Upper lobe of right lung (tissue), 1 donor: ENCODE data around the gene INMT. TPM values are rescaled to one million over a fixed set of nuclear protein-coding genes. Genes with fewer than 3 reads are reported as not detected.

ENCODE experiments used
- ATAC-seq: fragments of 200-7000 bp; cut with Tn5 transposase; one replicate; pipeline ENCODE4 v1.9.1; 2020; ENCODE audit warnings: mild to moderate bottlenecking, moderate library complexity
- DNase-seq: peaks from one replicate; pipeline ENCODE4 v3.0.0-alpha.2; 2020
- H3K27ac ChIP-seq: fragments of 200-600 bp; one replicate; pipeline ENCODE4 v1.8.0; 2022
- H3K27me3 ChIP-seq: fragments of 200-600 bp; one replicate; pipeline ENCODE4 v1.8.0; 2022; ENCODE audit warnings: mild to moderate bottlenecking
- H3K36me3 ChIP-seq: fragments of 200-600 bp; one replicate; pipeline ENCODE4 v1.8.0; 2022
- H3K4me1 ChIP-seq: fragments of 200-600 bp; one replicate; pipeline ENCODE4 v1.8.0; 2022
- H3K4me3 ChIP-seq: fragments of 200-600 bp; one replicate; pipeline ENCODE4 v1.8.0; 2022; ENCODE audit warnings: mild to moderate bottlenecking
- H3K9me3 ChIP-seq: fragments of 200-600 bp; one replicate; pipeline ENCODE4 v1.8.0; 2022
- CTCF ChIP-seq: fragments of 200-600 bp; IDR thresholded peaks from one replicate; pipeline ENCODE4 v1.8.0; 2022; ENCODE audit warnings: antibody characterized with exemption
- intact Hi-C: fragments of 100-400 bp; cut with DNase I; formaldehyde crosslinking; loops from one replicate; pipeline ENCODE4 v1.11.0; 2022
- total RNA-seq: library from RNA; stranded (reverse); fragmentation: NEBNext Ultra II Directional; extraction: Animal tissue kit (Norgen Biotek cat#: 25700); gene quantifications from one replicate; pipeline ENCODE4 v1.2.1, GENCODE V29; 2021
- donor health status: DM: no; HTN: yes; CAD: no; lungs with severe emphysema.

INMT gene
- total RNA-seq, 1 donor from 2014 or later: 501 TPM

- no peak for TF ChIP-seq CTCF
- intact Hi-C loops: no loop called here
- ATAC-seq: no peak
Measured at GRCh38 chr7:30736291-30736690, 15.6 kb upstream of the INMT start.

GRCh38 chr7:30738026-30738915 lies 13.7 kb upstream of the INMT start:
- DNase-seq: peak; percentile 29
- intact Hi-C loops: no loop called here
- H3K27me3 ChIP-seq: no peaks in the 10 kb centered on the region

More at GRCh38 chr7:30736291-30736690, 15.6 kb upstream of the INMT start:
- Histone ChIP-seq H3K36me3 (no peaks in the 10 kb centered on the region), H3K27ac (no peak overlapping the region), H3K4me3 (no peak overlapping the region), H3K9me3 (no peaks in the 10 kb centered on the region), H3K4me1 (no peaks in the 10 kb centered on the region), H3K27me3 (no peaks in the 10 kb centered on the region)
- peak; percentile 44 for DNase-seq

GRCh38 chr7:30739691-30740090 lies 12.2 kb upstream of the INMT start:
- ATAC-seq: no peak
- DNase-seq: peak; percentile 53
- Histone ChIP-seq H3K36me3 (no peaks in the 10 kb centered on the region), H3K27ac (no peak overlapping the region), H3K27me3 (no peaks in the 10 kb centered on the region), H3K4me3 (no peak overlapping the region), H3K4me1 (no peaks in the 10 kb centered on the region), H3K9me3 (no peaks in the 10 kb centered on the region)
- intact Hi-C loops: no loop called here
- no peak for TF ChIP-seq CTCF

More at GRCh38 chr7:30738026-30738915, 13.7 kb upstream of the INMT start:
- no peak overlapping the region for H3K27ac ChIP-seq
- no peaks in the 10 kb centered on the region for H3K9me3 ChIP-seq
- no peak for ATAC-seq
- H3K4me1 ChIP-seq: no peaks in the 10 kb centered on the region
- TF ChIP-seq CTCF: no peak
- H3K4me3 ChIP-seq: no peak overlapping the region
- H3K36me3 ChIP-seq: no peaks in the 10 kb centered on the region

GRCh38 chr7:30740417-30741181 lies 11.3 kb upstream of the INMT start:
- Histone ChIP-seq H3K4me3 (no peak overlapping the region), H3K27ac (no peak overlapping the region), H3K4me1 (no peaks in the 10 kb centered on the region), H3K9me3 (no peaks in the 10 kb centered on the region), H3K27me3 (no peaks in the 10 kb centered on the region), H3K36me3 (no peaks in the 10 kb centered on the region)
- peak; percentile 99 for TF ChIP-seq CTCF
- DNase-seq: peak; percentile 86
- peak; percentile 88 for ATAC-seq
- intact Hi-C loops: no loop called here

GRCh38 chr7:30741289-30741688 lies 10.6 kb upstream of the INMT start:
- DNase-seq (peak; percentile 51), ATAC-seq (no peak)
- H3K4me1 ChIP-seq: no peaks in the 10 kb centered on the region
- no peaks in the 10 kb centered on the region for H3K9me3 ChIP-seq
- H3K36me3 ChIP-seq: no peaks in the 10 kb centered on the region
- H3K27ac ChIP-seq: no peak overlapping the region
- TF ChIP-seq CTCF: no peak
- H3K27me3 ChIP-seq: no peaks in the 10 kb centered on the region
- H3K4me3 ChIP-seq: no peak overlapping the region
- intact Hi-C loops: no loop called here
